Subcutaneous abdominal adipose tissue (tissue), 5 donors: ENCODE results near the gene LRP3.
"Not testable (repeated sequence)": the region's sequence is repeated elsewhere in the genome, so short reads cannot be mapped to it uniquely, and the experiment has no call there.

ENCODE experiments used
- H3K27ac ChIP-seq: one replicate; pipeline ENCODE4 v1.7.0; 2013; ENCODE audit warnings: low read depth, mild to moderate bottlenecking, inconsistent platforms, low read length, moderate library complexity
- H3K27me3 ChIP-seq, 5 donors: one replicate each; pipeline ENCODE4 v1.7.0; 2013; ENCODE audit warnings: low read length in 5 of 5, inconsistent platforms in 1 of 5; ENCODE audit not compliant: control insufficient read depth in 5 of 5, insufficient read depth in 4 of 5
- H3K36me3 ChIP-seq, 5 donors: one replicate each; pipeline ENCODE4 v1.7.0; 2013; ENCODE audit warnings: low read length in 5 of 5; ENCODE audit not compliant: control insufficient read depth in 5 of 5, insufficient read depth in 5 of 5
- H3K4me1 ChIP-seq, 5 donors: one replicate each; pipeline ENCODE4 v1.7.0; 2013; ENCODE audit warnings: low read length in 5 of 5, mild to moderate bottlenecking in 3 of 5, moderate library complexity in 1 of 5; ENCODE audit not compliant: control insufficient read depth in 5 of 5, insufficient read depth in 5 of 5
- H3K4me3 ChIP-seq, 5 donors: one replicate each; pipeline ENCODE4 v1.7.0; 2013; ENCODE audit warnings: low read length in 5 of 5, low read depth in 1 of 5
- H3K9ac ChIP-seq, 5 donors: one replicate each; pipeline ENCODE4 v1.7.0; 2013; ENCODE audit warnings: low read length in 5 of 5, mild to moderate bottlenecking in 4 of 5, moderate library complexity in 3 of 5
- H3K9me3 ChIP-seq, 5 donors: one replicate each; pipeline ENCODE4 v1.7.0; 2013; ENCODE audit warnings: low read length in 5 of 5; ENCODE audit not compliant: control insufficient read depth in 5 of 5
- donor health status: healthy.
- donor health status: healthy.
- donor health status: healthy.
- donor health status: healthy.
- donor health status: healthy.

The LRP3 gene

DNA sequence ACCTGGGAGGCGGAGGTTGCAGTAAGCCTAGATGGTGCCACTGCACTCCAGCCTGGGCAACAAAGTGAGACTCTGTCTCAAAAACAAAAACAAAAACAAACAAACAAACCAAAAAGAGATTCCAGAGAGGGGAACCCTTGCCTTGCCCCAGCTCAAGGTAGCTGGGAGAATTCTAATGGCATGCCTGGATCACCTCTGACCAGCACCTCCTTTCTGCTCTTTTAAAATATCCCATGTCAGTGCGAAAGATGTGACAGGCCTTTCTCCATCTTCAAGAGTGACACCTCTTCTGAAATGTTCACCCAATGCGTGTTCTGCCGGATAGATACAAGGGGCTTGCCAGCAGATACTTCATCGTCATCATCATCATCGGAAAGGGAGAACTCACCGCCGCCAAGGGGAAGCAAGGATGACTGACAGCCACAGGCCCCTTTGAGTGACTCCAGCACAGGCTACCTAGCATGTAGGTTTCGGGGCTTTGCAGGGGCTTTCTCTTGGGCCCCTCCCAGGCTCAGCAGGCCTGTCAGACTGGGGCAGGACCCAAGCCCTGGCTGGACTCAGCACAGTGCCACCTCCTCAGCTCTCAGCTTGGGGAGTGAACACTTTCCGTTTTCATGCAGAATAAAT lies 18.9 kb upstream of the LRP3 start:
- peaks cover 0 to 2% (median 0%) of the 10 kb centered on the region in 5 donors for H3K27me3 ChIP-seq
- no peaks in the 10 kb centered on the region for H3K9me3 ChIP-seq
- H3K36me3 ChIP-seq = no peaks in the 10 kb centered on the region
- no peak overlapping the region for H3K27ac ChIP-seq
- H3K4me3 ChIP-seq = no peak overlapping the region
- H3K9ac ChIP-seq = no peak overlapping the region
- H3K4me1 ChIP-seq = peaks cover 12 to 30% (median 25%) of the 10 kb centered on the region in 5 donors

DNA sequence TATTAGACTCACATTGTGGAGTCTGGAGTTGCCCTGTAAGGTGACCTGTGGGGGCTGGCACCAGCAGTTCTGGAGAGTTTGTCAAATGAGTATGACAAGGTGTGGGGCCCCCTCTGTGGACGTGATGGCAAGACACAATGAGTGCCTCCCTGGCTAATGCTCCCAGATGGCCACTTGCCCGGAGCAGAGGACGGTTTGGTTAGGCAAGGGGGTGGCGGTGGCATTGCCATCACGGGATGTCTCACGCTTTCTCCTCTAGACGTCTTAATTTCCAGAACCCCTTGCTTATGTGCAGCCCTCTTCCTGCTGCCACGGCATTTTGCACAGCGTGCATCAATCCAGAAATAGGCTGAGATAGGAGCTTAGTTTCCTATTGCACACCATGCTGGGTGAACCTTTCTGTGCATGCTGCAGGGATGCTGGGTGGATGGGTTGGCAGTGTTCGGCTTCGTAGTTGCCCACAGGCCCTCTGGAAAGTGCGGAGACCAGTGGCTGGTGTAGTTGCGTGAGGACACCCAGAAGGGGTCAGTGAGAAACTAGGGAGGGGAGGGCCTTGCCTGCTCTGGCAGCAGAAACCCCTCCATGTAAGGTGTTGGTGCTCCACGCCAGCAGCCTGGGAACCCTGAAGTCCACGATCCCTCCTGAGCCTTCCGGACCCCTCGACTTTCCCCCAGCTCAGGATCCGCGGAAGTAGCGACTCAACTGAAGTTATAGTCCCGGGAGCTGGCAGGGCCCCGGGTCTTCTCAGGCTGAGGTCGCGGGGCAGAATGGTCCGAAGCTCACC lies 18.1 kb upstream of the LRP3 start:
- Histone ChIP-seq H3K27me3 (peaks cover 0 to 2% (median 0%) of the 10 kb centered on the region in 5 donors), H3K9me3 (no peaks in the 10 kb centered on the region), H3K36me3 (no peaks in the 10 kb centered on the region), H3K4me1 (peaks cover 12 to 30% (median 25%) of the 10 kb centered on the region in 5 donors), H3K9ac (peak overlapping the region; percentile 58 to 92 (median 85)), H3K27ac (peak overlapping the region; percentile 84), H3K4me3 (peak overlapping the region; percentile 76 to 90 (median 86))

DNA sequence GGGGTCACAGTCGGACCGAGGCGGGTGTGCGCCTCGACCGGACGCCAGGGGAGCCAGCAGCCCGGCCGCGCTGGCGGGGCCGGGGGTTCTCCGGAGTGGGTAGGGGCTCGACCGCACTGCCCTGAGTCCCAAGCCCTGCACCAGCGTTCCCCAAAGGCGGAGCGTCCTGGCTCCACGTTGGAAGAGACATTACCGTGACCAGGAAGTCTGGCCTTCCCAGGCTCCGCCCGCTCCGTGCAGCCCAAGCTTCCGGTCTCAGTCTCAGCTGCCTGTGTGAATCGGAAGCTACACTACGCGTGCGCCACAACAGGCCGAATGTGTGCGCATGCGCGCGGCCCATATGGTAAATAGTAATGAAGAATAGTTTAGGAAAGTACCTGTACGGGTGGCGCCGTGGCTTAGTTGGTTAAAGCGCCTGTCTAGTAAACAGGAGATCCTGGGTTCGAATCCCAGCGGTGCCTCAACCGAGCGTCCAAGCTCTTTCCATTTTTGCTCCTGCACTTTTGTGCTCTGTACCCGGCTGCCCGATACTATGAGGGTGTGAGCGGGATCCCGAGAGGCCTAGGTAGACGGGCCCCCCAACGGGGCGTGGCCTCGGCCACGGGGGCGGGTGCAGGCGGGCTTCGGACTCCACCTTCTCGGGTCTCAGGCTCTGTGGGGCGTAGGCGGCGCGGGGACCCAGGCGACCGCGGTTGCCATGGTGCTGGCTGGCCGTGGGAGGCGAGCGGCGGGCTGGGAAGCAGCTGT lies 17.3 kb upstream of the LRP3 start:
- Histone ChIP-seq H3K4me1 (peaks cover 12 to 30% (median 25%) of the 10 kb centered on the region in 5 donors), H3K36me3 (no peaks in the 10 kb centered on the region), H3K4me3 (peak overlapping the region; percentile 39 to 90 (median 86)), H3K9ac (peak overlapping the region; percentile 58 to 92 (median 85)), H3K27me3 (peaks cover 0 to 2% (median 0%) of the 10 kb centered on the region in 5 donors), H3K27ac (peak overlapping the region; percentile 84), H3K9me3 (no peaks in the 10 kb centered on the region)

DNA sequence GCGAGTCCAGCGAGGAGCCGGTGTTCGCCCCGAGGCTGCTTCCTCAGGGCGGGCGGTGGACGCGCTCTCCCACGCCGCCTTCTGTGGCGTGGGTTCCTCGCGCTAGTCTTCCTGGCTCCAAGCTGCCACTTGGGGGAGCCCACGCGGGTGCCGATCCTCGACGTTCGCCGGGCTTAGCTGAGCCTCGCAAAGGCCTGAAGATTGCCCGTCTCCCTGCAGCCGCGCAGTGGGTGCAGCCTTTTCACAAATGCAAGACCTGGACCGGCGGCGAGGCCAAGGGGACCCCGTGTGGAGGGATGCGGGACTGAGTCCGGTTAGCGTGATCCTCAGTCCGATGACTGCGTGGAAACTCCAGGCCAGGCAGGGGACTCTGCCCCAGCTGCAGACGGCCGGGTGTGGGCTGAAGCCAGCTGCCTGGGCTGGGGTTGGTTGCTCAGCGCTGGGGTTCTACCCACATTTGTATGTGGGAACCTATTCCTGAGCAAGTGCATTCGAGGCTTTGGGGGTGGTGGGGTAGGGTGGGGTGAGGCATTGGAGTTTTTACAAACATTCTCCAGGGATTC lies 16.6 kb upstream of the LRP3 start:
- Histone ChIP-seq H3K4me3 (peak overlapping the region; percentile 70 to 90 (median 86)), H3K9me3 (no peaks in the 10 kb centered on the region), H3K9ac (peak overlapping the region; percentile 3 to 81 (median 60))

DNA sequence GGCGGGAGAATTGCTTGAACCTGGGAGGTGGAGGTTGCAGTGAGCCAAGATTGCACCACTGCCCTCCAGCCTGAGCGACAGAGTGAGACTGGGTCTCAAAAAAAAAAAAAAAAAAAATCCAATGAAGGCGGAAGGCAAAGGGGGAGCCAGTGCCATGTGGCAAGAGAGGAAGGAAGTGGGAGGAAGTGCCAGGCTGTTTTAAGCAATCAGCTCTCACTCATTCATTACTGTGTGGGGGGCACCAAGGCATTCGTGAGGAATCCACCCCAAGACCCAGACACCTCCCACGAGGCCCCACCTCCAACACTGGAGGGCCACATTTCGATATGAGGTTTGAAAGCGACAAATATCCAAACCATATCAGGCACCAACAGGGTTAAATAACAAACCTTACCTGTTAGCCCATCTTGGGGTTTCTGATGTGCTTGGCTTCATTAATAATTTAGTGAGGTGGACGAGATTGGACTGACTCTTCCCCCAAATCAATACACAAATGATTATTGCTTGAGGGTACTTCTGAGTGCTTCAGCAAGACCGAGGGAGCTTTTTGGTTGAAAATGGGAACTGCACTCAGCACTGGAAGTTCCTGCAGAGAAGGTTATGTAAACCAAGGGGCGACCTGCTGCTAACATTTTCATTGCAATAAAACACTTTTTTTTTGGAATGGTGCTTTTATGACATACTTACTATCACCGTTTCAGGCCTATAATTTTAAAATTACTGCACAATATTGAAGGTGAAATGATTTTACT lies 7.5 kb upstream of the LRP3 start:
- H3K9ac ChIP-seq = no peak overlapping the region
- no peaks in the 10 kb centered on the region for H3K36me3 ChIP-seq
- no peak overlapping the region for H3K4me3 ChIP-seq
- no peaks in the 10 kb centered on the region for H3K9me3 ChIP-seq
- peaks cover 0 to 11% (median 7%) of the 10 kb centered on the region in 5 donors for H3K4me1 ChIP-seq
- no peak overlapping the region for H3K27ac ChIP-seq
- no peaks in the 10 kb centered on the region for H3K27me3 ChIP-seq

More for the DNA sequence above, 16.6 kb upstream of the LRP3 start:
- peaks cover 12 to 30% (median 25%) of the 10 kb centered on the region in 5 donors for H3K4me1 ChIP-seq
- peaks cover 0 to 2% (median 0%) of the 10 kb centered on the region in 5 donors for H3K27me3 ChIP-seq
- H3K27ac ChIP-seq = peak overlapping the region; percentile 84
- H3K36me3 ChIP-seq = no peaks in the 10 kb centered on the region

DNA sequence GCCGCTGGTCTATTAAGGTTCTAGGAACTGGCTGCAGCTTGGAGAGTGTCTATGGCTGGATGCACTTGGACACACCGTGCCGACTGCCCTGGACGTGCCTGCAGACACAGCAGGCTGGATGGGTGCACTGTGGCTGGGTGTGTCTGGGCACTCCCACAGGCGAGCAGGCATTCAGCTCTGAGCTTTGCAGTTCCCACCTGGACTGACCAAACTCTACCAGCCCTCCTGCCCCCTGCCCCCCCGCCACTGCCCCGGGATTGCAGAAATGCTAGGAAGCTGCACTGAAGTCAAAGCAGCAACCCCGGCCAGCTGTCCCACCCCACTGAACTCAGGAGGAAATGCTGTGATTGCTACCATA lies 7.0 kb upstream of the LRP3 start:
- Histone ChIP-seq H3K4me1 (peaks cover 0 to 11% (median 7%) of the 10 kb centered on the region in 5 donors), H3K36me3 (no peaks in the 10 kb centered on the region), H3K27ac (no peak overlapping the region), H3K4me3 (no peak overlapping the region), H3K9ac (no peak overlapping the region), H3K9me3 (no peaks in the 10 kb centered on the region), H3K27me3 (no peaks in the 10 kb centered on the region)

DNA sequence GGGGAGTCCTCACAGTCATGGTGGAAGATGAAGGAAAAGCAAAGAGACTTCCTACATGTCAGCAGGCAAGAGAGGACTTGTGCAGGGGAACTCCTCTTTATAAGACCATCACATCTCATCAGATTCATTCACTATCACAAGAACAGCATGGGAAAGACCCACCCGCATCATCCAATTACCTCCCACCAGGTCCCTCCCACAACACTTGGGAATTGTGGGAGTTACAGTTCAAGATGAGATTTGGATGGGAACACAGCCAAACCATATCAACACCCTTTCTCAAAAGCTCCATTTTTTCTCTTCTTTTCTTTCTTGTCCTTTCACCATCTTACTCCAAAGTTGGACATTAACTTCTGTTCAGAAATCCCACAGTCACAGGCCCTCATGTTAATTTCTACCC lies 4.7 kb upstream of the LRP3 start:
- H3K9ac ChIP-seq = no peak overlapping the region
- peaks cover 0 to 9% (median 6%) of the 10 kb centered on the region in 5 donors for H3K4me1 ChIP-seq
- no peak overlapping the region for H3K4me3 ChIP-seq
- H3K36me3 ChIP-seq = no peaks in the 10 kb centered on the region
- no peaks in the 10 kb centered on the region for H3K9me3 ChIP-seq
- no peak overlapping the region for H3K27ac ChIP-seq
- no peaks in the 10 kb centered on the region for H3K27me3 ChIP-seq

DNA sequence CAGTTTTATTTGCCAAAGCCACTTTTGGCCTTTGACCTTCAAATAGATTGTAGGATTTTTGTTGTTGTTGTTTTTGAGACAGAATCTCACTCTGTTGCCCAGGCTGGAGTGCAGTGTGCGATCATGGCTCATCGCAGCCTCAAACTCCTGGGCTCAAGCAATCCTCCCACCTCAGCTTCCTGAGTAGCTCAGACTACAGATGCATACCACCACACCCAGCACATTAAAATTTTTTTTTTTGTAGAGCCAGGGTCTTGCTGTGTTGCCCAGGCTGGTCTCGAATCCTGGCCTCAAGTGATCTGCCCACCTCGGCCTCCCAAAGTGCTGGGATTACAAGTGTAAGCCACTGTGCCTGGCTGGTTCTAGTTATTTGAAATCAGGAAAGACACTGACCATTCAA lies 3.0 kb upstream of the LRP3 start:
- H3K4me1 ChIP-seq = peaks cover 2 to 18% (median 15%) of the 10 kb centered on the region in 5 donors
- H3K4me3 ChIP-seq, H3K36me3 ChIP-seq, H3K27me3 ChIP-seq, H3K27ac ChIP-seq, H3K9me3 ChIP-seq, H3K9ac ChIP-seq: not testable (repeated sequence)

DNA sequence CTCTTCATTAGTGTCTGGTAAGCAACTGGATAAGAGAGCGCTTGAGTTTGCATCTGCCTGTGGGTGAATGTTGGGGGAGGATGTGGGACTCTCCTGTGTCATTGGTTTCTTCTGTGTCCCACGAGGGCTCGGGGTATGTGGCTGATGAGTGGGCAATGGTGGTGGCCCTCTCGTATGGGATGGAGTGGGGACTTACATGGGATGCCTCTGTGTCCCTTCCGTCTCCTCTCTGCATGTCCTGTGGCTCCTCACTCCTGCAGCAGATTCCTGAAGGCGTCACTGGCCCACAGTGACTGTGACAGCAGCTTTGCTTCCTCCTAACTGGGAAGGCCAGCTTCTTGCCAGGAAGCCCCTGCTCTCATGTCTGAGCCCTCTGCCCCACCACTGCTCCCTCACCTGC lies 2.6 kb upstream of the LRP3 start:
- no peaks in the 10 kb centered on the region for H3K27me3 ChIP-seq
- H3K9me3 ChIP-seq = no peaks in the 10 kb centered on the region
- H3K27ac ChIP-seq = no peak overlapping the region
- H3K9ac ChIP-seq = no peak overlapping the region
- peaks cover 2 to 21% (median 16%) of the 10 kb centered on the region in 5 donors for H3K4me1 ChIP-seq
- peaks cover 0 to 1% (median 0%) of the 10 kb centered on the region in 5 donors for H3K36me3 ChIP-seq
- no peak overlapping the region for H3K4me3 ChIP-seq
